Upper lobe of right lung (tissue), 1 donor: ENCODE data around the gene PDZD8. TPM values are rescaled to one million over a fixed set of nuclear protein-coding genes. Genes with fewer than 3 reads are reported as not detected.
"Not testable (repeated sequence)": the region's sequence is repeated elsewhere in the genome, so short reads cannot be mapped to it uniquely, and the experiment has no call there.

Experiments used
- ATAC-seq: fragments of 200-7000 bp; cut with Tn5 transposase; one replicate; pipeline ENCODE4 v1.9.1; 2020; ENCODE audit warnings: mild to moderate bottlenecking, moderate library complexity
- DNase-seq: peaks from one replicate; pipeline ENCODE4 v3.0.0-alpha.2; 2020
- H3K27ac ChIP-seq: fragments of 200-600 bp; one replicate; pipeline ENCODE4 v1.8.0; 2022
- H3K27me3 ChIP-seq: fragments of 200-600 bp; one replicate; pipeline ENCODE4 v1.8.0; 2022; ENCODE audit warnings: mild to moderate bottlenecking
- H3K36me3 ChIP-seq: fragments of 200-600 bp; one replicate; pipeline ENCODE4 v1.8.0; 2022
- H3K4me1 ChIP-seq: fragments of 200-600 bp; one replicate; pipeline ENCODE4 v1.8.0; 2022
- H3K4me3 ChIP-seq: fragments of 200-600 bp; one replicate; pipeline ENCODE4 v1.8.0; 2022; ENCODE audit warnings: mild to moderate bottlenecking
- H3K9me3 ChIP-seq: fragments of 200-600 bp; one replicate; pipeline ENCODE4 v1.8.0; 2022
- CTCF ChIP-seq: fragments of 200-600 bp; IDR thresholded peaks from one replicate; pipeline ENCODE4 v1.8.0; 2022; ENCODE audit warnings: antibody characterized with exemption
- intact Hi-C: fragments of 100-400 bp; cut with DNase I; formaldehyde crosslinking; loops from one replicate; pipeline ENCODE4 v1.11.0; 2022
- total RNA-seq: library from RNA; stranded (reverse); fragmentation: NEBNext Ultra II Directional; extraction: Animal tissue kit (Norgen Biotek cat#: 25700); gene quantifications from one replicate; pipeline ENCODE4 v1.2.1, GENCODE V29; 2021
- donor health status: DM: no; HTN: yes; CAD: no; lungs with severe emphysema.

PDZD8 gene
- total RNA-seq, 1 donor from 2014 or later, result 38.7 TPM

DNA sequence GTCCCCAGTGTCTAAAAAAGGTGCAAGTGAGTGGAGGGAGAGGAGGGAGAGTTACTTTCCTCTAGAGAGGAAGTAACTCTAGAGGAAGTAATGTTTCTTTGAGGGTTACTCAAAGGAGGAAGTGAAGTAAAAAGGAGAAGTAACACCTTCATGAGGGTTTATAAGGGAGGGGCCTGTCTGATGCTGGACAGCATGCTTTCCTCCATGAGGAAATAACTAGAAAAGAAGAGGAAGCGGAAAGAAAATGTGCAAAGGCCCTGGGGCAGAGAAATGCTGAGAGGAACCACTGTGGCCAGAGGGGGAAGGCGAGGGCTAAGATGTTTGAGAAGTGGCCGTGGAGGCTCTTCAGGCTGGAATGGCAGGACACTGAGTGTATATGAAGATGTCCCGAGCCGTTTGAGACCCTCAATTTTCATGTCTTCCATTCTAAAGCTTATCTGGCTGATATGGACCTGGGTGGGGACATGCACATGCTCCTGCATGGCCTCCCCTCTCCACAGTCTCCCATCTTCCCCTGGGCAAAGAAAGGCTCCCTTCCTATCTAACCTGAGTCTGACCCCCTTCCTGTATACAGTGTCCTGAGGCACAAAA lies 137.7 kb downstream of the PDZD8 start:
- DNase-seq, result no peak
- ATAC-seq, result peak; percentile 59
- TF ChIP-seq CTCF, result no peak
- H3K27me3 ChIP-seq, result peaks cover 34% of the 10 kb centered on the region
- H3K36me3 ChIP-seq, result no peaks in the 10 kb centered on the region
- no peaks in the 10 kb centered on the region for H3K4me1 ChIP-seq
- H3K4me3 ChIP-seq, result no peak overlapping the region
- intact Hi-C loops, result no loop called here
- no peaks in the 10 kb centered on the region for H3K9me3 ChIP-seq
- no peak overlapping the region for H3K27ac ChIP-seq

DNA sequence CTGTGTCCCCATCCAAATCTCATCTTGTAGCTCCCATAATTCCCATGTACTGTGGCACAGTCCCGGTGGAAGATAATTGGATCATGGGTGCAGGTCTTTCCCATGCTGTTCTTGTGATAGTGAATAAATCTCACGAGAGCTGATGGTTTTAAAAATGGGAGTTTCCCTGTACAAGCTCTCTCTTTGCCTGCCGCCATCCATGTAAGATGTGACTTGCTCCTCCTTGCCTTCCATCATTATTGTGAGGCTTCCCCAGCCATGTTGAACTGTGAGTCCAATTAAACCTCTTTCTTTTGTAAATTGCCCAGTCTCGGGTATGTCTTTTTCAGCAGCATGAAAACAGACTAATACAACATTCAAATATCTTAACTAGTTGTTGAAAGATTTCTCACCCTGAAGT lies 145.1 kb downstream of the PDZD8 start:
- ATAC-seq, H3K4me3 ChIP-seq, H3K9me3 ChIP-seq, DNase-seq, H3K27ac ChIP-seq, H3K36me3 ChIP-seq, intact Hi-C loops, H3K27me3 ChIP-seq, H3K4me1 ChIP-seq: not testable (repeated sequence)

DNA sequence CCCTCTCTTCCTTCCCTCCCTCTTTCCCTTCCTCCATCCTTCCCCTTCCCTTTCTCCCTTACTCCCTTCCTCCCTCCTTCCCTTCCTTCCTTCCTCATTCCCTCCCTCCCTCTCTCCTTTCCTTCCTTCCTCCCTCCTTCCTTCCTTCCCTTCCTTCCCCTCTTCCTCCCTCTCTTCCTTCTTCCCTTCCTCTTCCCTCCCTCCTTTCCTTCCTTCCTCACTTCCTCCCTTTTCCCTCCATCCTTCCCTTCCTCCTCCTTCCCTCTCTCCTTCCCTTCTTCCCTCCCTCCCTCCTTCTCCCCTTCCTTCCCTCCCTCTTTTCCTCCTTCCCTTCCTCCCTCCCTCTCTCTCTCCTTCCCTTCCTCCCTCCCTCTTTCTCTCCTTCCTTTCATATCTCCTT lies 147.0 kb downstream of the PDZD8 start:
- Histone ChIP-seq H3K9me3 (no peaks in the 10 kb centered on the region), H3K4me1 (no peaks in the 10 kb centered on the region), H3K4me3 (no peak overlapping the region), H3K27ac (no peak overlapping the region), H3K27me3 (peaks cover 8% of the 10 kb centered on the region), H3K36me3 (no peaks in the 10 kb centered on the region)
- DNase-seq (no peak), ATAC-seq (no peak)
- TF ChIP-seq CTCF, result no peak
- intact Hi-C loops, result loop anchor here (10.0 kb wide), 1 partner anchor 237 kb away; no protein-coding TSS in a partner anchor

Other genes with a start within 250 kb of the PDZD8 start
- not detected for gene VAX1, start 237.2 kb downstream of the PDZD8 start, total RNA-seq
- gene KCNK18, start 178.0 kb downstream of the PDZD8 start, total RNA-seq, result not detected
- gene SLC18A2, start 134.3 kb downstream of the PDZD8 start, total RNA-seq, result 5.2 TPM
- not detected for gene EMX2, start 167.3 kb upstream of the PDZD8 start, total RNA-seq